Glutamatergic neuron (in vitro differentiated cells): ENCODE results near the gene NYAP2. TPM values are rescaled to one million over a fixed set of nuclear protein-coding genes. Genes with fewer than 3 reads are reported as not detected.
A peak's percentile ranks its signal among the peaks of the same experiment; 100 is the strongest.

Experiments used
- DNase-seq: peaks from one replicate; pipeline ENCODE4 v3.0.0; 2022
- H3K27ac Mint-ChIP-seq: one replicate; pipeline ENCODE4 v1.8.0; 2020; ENCODE audit warnings: mild to moderate bottlenecking, mixed read lengths, inconsistent platforms; ENCODE audit not compliant: unreplicated experiment
- H3K27me3 Mint-ChIP-seq: one replicate; pipeline ENCODE4 v1.8.0; 2020; ENCODE audit warnings: mild to moderate bottlenecking, moderate library complexity, mixed read lengths, inconsistent platforms; ENCODE audit not compliant: unreplicated experiment
- H3K36me3 Mint-ChIP-seq: one replicate; pipeline ENCODE4 v1.8.0; 2020; ENCODE audit warnings: mild to moderate bottlenecking, mixed read lengths, inconsistent platforms; ENCODE audit not compliant: unreplicated experiment
- H3K4me1 Mint-ChIP-seq: one replicate; pipeline ENCODE4 v1.8.0; 2020; ENCODE audit warnings: mild to moderate bottlenecking, low read depth, mixed read lengths, inconsistent platforms; ENCODE audit not compliant: unreplicated experiment
- H3K4me3 Mint-ChIP-seq: one replicate; pipeline ENCODE4 v1.8.0; 2020; ENCODE audit warnings: mild to moderate bottlenecking, mixed read lengths, inconsistent platforms; ENCODE audit not compliant: unreplicated experiment
- H3K9me3 Mint-ChIP-seq: one replicate; pipeline ENCODE4 v1.8.0; 2020; ENCODE audit warnings: mild to moderate bottlenecking, moderate library complexity, mixed read lengths, inconsistent platforms; ENCODE audit not compliant: unreplicated experiment
- total RNA-seq: library from RNA; stranded (reverse); fragmentation: NEBNext Ultra II Directional; extraction: Animal tissue kit (Norgen Biotek cat#: 25700); gene quantifications from one replicate; pipeline ENCODE4 v1.2.1, GENCODE V29; 2021; ENCODE audit not compliant: unreplicated experiment
- TF ChIP-seq, protein P1 (sequence below): fragments of 200-600 bp; sonication (generic); IDR thresholded peaks from one replicate; pipeline ENCODE4 v1.5.0; 2021; ENCODE audit not compliant: partially characterized antibody, unreplicated experiment

Gene NYAP2
- total RNA-seq, 1 donor from 2014 or later = 0.32 TPM

GRCh38 chr2:225510796-225511195 is 111.3 kb downstream of the NYAP2 start:
- no peaks in the 10 kb centered on the region for H3K4me1 Mint-ChIP-seq

GRCh38 chr2:225512469-225512868 is 113.0 kb downstream of the NYAP2 start:
- H3K36me3 Mint-ChIP-seq = no peaks in the 10 kb centered on the region
- TF ChIP-seq, protein P1, sequence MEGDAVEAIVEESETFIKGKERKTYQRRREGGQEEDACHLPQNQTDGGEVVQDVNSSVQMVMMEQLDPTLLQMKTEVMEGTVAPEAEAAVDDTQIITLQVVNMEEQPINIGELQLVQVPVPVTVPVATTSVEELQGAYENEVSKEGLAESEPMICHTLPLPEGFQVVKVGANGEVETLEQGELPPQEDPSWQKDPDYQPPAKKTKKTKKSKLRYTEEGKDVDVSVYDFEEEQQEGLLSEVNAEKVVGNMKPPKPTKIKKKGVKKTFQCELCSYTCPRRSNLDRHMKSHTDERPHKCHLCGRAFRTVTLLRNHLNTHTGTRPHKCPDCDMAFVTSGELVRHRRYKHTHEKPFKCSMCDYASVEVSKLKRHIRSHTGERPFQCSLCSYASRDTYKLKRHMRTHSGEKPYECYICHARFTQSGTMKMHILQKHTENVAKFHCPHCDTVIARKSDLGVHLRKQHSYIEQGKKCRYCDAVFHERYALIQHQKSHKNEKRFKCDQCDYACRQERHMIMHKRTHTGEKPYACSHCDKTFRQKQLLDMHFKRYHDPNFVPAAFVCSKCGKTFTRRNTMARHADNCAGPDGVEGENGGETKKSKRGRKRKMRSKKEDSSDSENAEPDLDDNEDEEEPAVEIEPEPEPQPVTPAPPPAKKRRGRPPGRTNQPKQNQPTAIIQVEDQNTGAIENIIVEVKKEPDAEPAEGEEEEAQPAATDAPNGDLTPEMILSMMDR = no peak
- H3K9me3 Mint-ChIP-seq = peaks cover 3% of the 10 kb centered on the region
- no peak for DNase-seq
- no peak overlapping the region for H3K27ac Mint-ChIP-seq
- H3K4me3 Mint-ChIP-seq = no peak overlapping the region
- no peaks in the 10 kb centered on the region for H3K27me3 Mint-ChIP-seq
- no peaks in the 10 kb centered on the region for H3K4me1 Mint-ChIP-seq

More at GRCh38 chr2:225510796-225511195, 111.3 kb downstream of the NYAP2 start:
- no peaks in the 10 kb centered on the region for H3K36me3 Mint-ChIP-seq
- no peak overlapping the region for H3K27ac Mint-ChIP-seq
- DNase-seq = no peak
- H3K27me3 Mint-ChIP-seq = no peaks in the 10 kb centered on the region
- no peak overlapping the region for H3K4me3 Mint-ChIP-seq
- TF ChIP-seq, protein P1 = no peak
- peaks cover 3% of the 10 kb centered on the region for H3K9me3 Mint-ChIP-seq

- Mint-ChIP-seq H3K9me3 (peaks cover 3% of the 10 kb centered on the region), H3K4me3 (no peak overlapping the region), H3K27ac (no peak overlapping the region), H3K4me1 (no peaks in the 10 kb centered on the region), H3K36me3 (no peaks in the 10 kb centered on the region), H3K27me3 (no peaks in the 10 kb centered on the region)
- TF ChIP-seq, protein P1 = no peak
- DNase-seq = no peak
These were observed 113.5 kb downstream of the NYAP2 start for GRCh38 chr2:225512876-225513540.

- no peak overlapping the region for H3K4me3 Mint-ChIP-seq
- no peaks in the 10 kb centered on the region for H3K4me1 Mint-ChIP-seq
- H3K9me3 Mint-ChIP-seq = no peaks in the 10 kb centered on the region
- no peaks in the 10 kb centered on the region for H3K36me3 Mint-ChIP-seq
- TF ChIP-seq, protein P1 = no peak
- DNase-seq = no peak
- H3K27me3 Mint-ChIP-seq = no peaks in the 10 kb centered on the region
- H3K27ac Mint-ChIP-seq = no peak overlapping the region
These were observed 115.5 kb downstream of the NYAP2 start for GRCh38 chr2:225515033-225515432.

- Mint-ChIP-seq H3K36me3 (no peaks in the 10 kb centered on the region), H3K27ac (peak overlapping the region; percentile 39), H3K27me3 (no peaks in the 10 kb centered on the region), H3K9me3 (no peaks in the 10 kb centered on the region), H3K4me3 (no peak overlapping the region), H3K4me1 (peaks cover 7% of the 10 kb centered on the region)
- no peak for DNase-seq
- TF ChIP-seq, protein P1 = no peak
These were observed 127.4 kb downstream of the NYAP2 start for GRCh38 chr2:225526760-225527390.
